ENCODE measurements around the gene TIMM44.

- TF ChIP-seq, protein P1, sequence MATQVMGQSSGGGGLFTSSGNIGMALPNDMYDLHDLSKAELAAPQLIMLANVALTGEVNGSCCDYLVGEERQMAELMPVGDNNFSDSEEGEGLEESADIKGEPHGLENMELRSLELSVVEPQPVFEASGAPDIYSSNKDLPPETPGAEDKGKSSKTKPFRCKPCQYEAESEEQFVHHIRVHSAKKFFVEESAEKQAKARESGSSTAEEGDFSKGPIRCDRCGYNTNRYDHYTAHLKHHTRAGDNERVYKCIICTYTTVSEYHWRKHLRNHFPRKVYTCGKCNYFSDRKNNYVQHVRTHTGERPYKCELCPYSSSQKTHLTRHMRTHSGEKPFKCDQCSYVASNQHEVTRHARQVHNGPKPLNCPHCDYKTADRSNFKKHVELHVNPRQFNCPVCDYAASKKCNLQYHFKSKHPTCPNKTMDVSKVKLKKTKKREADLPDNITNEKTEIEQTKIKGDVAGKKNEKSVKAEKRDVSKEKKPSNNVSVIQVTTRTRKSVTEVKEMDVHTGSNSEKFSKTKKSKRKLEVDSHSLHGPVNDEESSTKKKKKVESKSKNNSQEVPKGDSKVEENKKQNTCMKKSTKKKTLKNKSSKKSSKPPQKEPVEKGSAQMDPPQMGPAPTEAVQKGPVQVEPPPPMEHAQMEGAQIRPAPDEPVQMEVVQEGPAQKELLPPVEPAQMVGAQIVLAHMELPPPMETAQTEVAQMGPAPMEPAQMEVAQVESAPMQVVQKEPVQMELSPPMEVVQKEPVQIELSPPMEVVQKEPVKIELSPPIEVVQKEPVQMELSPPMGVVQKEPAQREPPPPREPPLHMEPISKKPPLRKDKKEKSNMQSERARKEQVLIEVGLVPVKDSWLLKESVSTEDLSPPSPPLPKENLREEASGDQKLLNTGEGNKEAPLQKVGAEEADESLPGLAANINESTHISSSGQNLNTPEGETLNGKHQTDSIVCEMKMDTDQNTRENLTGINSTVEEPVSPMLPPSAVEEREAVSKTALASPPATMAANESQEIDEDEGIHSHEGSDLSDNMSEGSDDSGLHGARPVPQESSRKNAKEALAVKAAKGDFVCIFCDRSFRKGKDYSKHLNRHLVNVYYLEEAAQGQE (IDR thresholded peaks at IDR 0.05), result no peak
- TF ChIP-seq, protein P2, sequence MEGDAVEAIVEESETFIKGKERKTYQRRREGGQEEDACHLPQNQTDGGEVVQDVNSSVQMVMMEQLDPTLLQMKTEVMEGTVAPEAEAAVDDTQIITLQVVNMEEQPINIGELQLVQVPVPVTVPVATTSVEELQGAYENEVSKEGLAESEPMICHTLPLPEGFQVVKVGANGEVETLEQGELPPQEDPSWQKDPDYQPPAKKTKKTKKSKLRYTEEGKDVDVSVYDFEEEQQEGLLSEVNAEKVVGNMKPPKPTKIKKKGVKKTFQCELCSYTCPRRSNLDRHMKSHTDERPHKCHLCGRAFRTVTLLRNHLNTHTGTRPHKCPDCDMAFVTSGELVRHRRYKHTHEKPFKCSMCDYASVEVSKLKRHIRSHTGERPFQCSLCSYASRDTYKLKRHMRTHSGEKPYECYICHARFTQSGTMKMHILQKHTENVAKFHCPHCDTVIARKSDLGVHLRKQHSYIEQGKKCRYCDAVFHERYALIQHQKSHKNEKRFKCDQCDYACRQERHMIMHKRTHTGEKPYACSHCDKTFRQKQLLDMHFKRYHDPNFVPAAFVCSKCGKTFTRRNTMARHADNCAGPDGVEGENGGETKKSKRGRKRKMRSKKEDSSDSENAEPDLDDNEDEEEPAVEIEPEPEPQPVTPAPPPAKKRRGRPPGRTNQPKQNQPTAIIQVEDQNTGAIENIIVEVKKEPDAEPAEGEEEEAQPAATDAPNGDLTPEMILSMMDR (IDR thresholded peaks at IDR 0.05; ENCODE audit: low read depth, low read length, missing input control), result no peak
- TF ChIP-seq YY1 (IDR thresholded peaks at IDR 0.05) (no peak), EGR1 (IDR thresholded peaks at IDR 0.05; ENCODE audit: low read depth in 2 of 2) (no peak), FOXA1 (IDR thresholded peaks at IDR 0.05) (no peak), HNF4A (conservative IDR thresholded peaks at IDR 0.05) (no peak), RAD21 (IDR thresholded peaks at IDR 0.05) (no peak)
Observed at GRCh38 chr19:7915250-7916102, 28.0 kb downstream of the TIMM44 start.
